Endothelial cell of hepatic sinusoid (primary cell): Measurements from ENCODE around the gene FSHR.

Experiments
- in situ Hi-C: cut with HindIII; loops from 2 replicates; pipeline ENCODE4 v1.10.0; 2017; ENCODE audit warnings: low sequenced_read_pairs

The FSHR gene

GRCh38 chr2:49111456-49111855 lies 42.9 kb downstream of the FSHR start:
- in situ Hi-C loops: no loop called here

GRCh38 chr2:49111006-49111405 lies 43.3 kb downstream of the FSHR start:
- in situ Hi-C loops: no loop called here

GRCh38 chr2:49110571-49110970 lies 43.7 kb downstream of the FSHR start:
- in situ Hi-C loops: no loop called here

- in situ Hi-C loops: no loop called here
These were observed 45.5 kb downstream of the FSHR start for GRCh38 chr2:49108851-49109250.

GRCh38 chr2:49108436-49108835 lies 45.9 kb downstream of the FSHR start:
- in situ Hi-C loops: no loop called here

- in situ Hi-C loops: no loop called here
These were observed 48.8 kb downstream of the FSHR start for GRCh38 chr2:49105506-49105905.

GRCh38 chr2:49102146-49102545 lies 52.2 kb downstream of the FSHR start:
- in situ Hi-C loops: no loop called here

- in situ Hi-C loops: no loop called here
These were observed 73.6 kb downstream of the FSHR start for GRCh38 chr2:49080681-49081080.

- in situ Hi-C loops: no loop called here
These were observed 83.6 kb downstream of the FSHR start for GRCh38 chr2:49070716-49071115.

GRCh38 chr2:49069829-49070228 lies 84.5 kb downstream of the FSHR start:
- in situ Hi-C loops: no loop called here

GRCh38 chr2:49068613-49069012 lies 85.7 kb downstream of the FSHR start:
- in situ Hi-C loops: no loop called here

GRCh38 chr2:49067971-49068370 lies 86.3 kb downstream of the FSHR start:
- in situ Hi-C loops: no loop called here

GRCh38 chr2:49053156-49053555 lies 101.2 kb downstream of the FSHR start:
- in situ Hi-C loops: no loop called here

- in situ Hi-C loops: no loop called here
These were observed 104.0 kb downstream of the FSHR start for GRCh38 chr2:49050265-49050664.

- in situ Hi-C loops: loop anchor here (5.0 kb wide), 1 partner anchor 67 kb away; no protein-coding TSS in a partner anchor
These were observed 105.2 kb downstream of the FSHR start for GRCh38 chr2:49049161-49049560.

- in situ Hi-C loops: loop anchor here (5.0 kb wide), 1 partner anchor 63 kb away; no protein-coding TSS in a partner anchor
These were observed 109.2 kb downstream of the FSHR start for GRCh38 chr2:49045083-49045482.

- in situ Hi-C loops: loop anchor here (5.0 kb wide), 1 partner anchor 62 kb away; no protein-coding TSS in a partner anchor
These were observed 109.8 kb downstream of the FSHR start for GRCh38 chr2:49044350-49045079.

- in situ Hi-C loops: no loop called here
These were observed 110.8 kb downstream of the FSHR start for GRCh38 chr2:49043405-49043982.

GRCh38 chr2:49042488-49042887 lies 111.8 kb downstream of the FSHR start:
- in situ Hi-C loops: no loop called here

GRCh38 chr2:49041061-49041460 lies 113.3 kb downstream of the FSHR start:
- in situ Hi-C loops: no loop called here

- in situ Hi-C loops: no loop called here
These were observed 117.1 kb downstream of the FSHR start for GRCh38 chr2:49037197-49037596.

- in situ Hi-C loops: no loop called here
These were observed 118.8 kb downstream of the FSHR start for GRCh38 chr2:49035481-49035880.
